K562 (cell line): ENCODE data around the gene ADRA1B. TPM values are rescaled to one million over a fixed set of nuclear protein-coding genes. Genes with fewer than 3 reads are reported as not detected.
A peak's percentile ranks its signal among the peaks of the same experiment; 100 is the strongest.

ENCODE experiments used
- BMI1 ChIP-seq: fragments of 150-350 bp; IDR thresholded peaks from 2 replicates; pipeline ENCODE4 v1.6.1; 2014; ENCODE audit warnings: low read length
- BRD4 ChIP-seq: fragments of 200-600 bp; sonication (generic); IDR thresholded peaks from 2 replicates; pipeline ENCODE4 v1.6.1; 2017; ENCODE audit warnings: inconsistent platforms
- EWSR1 ChIP-seq: fragments of 450-650 bp; IDR thresholded peaks from 2 replicates; pipeline ENCODE4 v1.6.1; 2018; ENCODE audit warnings: borderline replicate concordance, mild to moderate bottlenecking, low read depth, moderate library complexity; ENCODE audit not compliant: partially characterized antibody
- NBN ChIP-seq: fragments of 450-650 bp; IDR thresholded peaks from 2 replicates; pipeline ENCODE4 v1.6.1; 2016; ENCODE audit warnings: low read depth, mild to moderate bottlenecking
- NFE2L1 ChIP-seq: fragments of 450-650 bp; IDR thresholded peaks from 2 replicates; pipeline ENCODE4 v1.6.1; 2016; ENCODE audit warnings: missing genetic modification characterization, low read depth, mild to moderate bottlenecking, missing compliant biosample characterization, moderate library complexity, borderline replicate concordance
- SMAD1 ChIP-seq: fragments of 150-350 bp; IDR thresholded peaks from 2 replicates; pipeline ENCODE4 v1.6.1; 2014; ENCODE audit warnings: low read length, low read depth; ENCODE audit not compliant: partially characterized antibody
- SREBF1 ChIP-seq: fragments of 150-350 bp; IDR thresholded peaks from 2 replicates; pipeline ENCODE4 v1.6.1; 2014; ENCODE audit warnings: antibody characterized with exemption, low read depth, low read length, borderline replicate concordance
- ZBTB8A ChIP-seq: fragments of 450-650 bp; IDR thresholded peaks from 2 replicates; pipeline ENCODE4 v1.6.1; 2018; ENCODE audit warnings: mild to moderate bottlenecking, moderate library complexity; ENCODE audit not compliant: partially characterized antibody
- ZNF707 ChIP-seq: fragments of 250-450 bp; sonication (Bioruptor Pico); conservative IDR thresholded peaks from 2 replicates; pipeline ENCODE4 v1.8.0; 2022; ENCODE audit warnings: inconsistent platforms, mild to moderate bottlenecking, moderate library complexity
- polyA plus RNA-seq, 8 experiments: library from polyadenylated mRNA; depleted of rRNA in 4 of 8; stranded (reverse) in 5 of 8; unstranded in 3 of 8; fragments of >200 nt; fragmentation: Nextera tagmentation in 2 of 8; fragmentation: Illumina TruSeq in 1 of 8; extraction: Ambion mirVana in 2 of 8; extraction: Trizol in 1 of 8; gene quantifications; 2 replicates each; pipeline versions ENCODE4 v1.2.1 to v1.2.3, GENCODE V29; 2011 to 2014; ENCODE audit warnings: inconsistent platforms in 1 of 8, missing spikeins in 1 of 8
- total RNA-seq, 7 experiments: library from RNA; depleted of rRNA in 6 of 7; stranded (reverse); fragments of >200 nt in 6 of 7; fragmentation: Illumina TruSeq in 2 of 7; extraction: Trizol in 2 of 7; gene quantifications; 2 replicates each; pipeline versions ENCODE4 v1.2.1 to v1.2.3, GENCODE V29; 2011 to 2021; ENCODE audit warnings: low replicate concordance in 1 of 7
- TF ChIP-seq, protein P1 (sequence below): IDR thresholded peaks from 2 replicates; pipeline ENCODE4 v1.6.1; 2011; ENCODE audit warnings: borderline replicate concordance, low read depth, mild to moderate bottlenecking, moderate library complexity, low read length; ENCODE audit not compliant: insufficient read depth, poor library complexity, severe bottlenecking
- TF ChIP-seq, protein P2 (sequence below), 2 experiments: fragments of 450-650 bp in 1 of 2; sonication (generic) in 1 of 2; formaldehyde crosslinking in 1 of 2; IDR thresholded peaks; 2 replicates each; pipeline versions ENCODE4 v1.7.1 to v1.9.0; 2016 to 2022; ENCODE audit warnings: inconsistent platforms in 1 of 2, mild to moderate bottlenecking in 1 of 2, missing genetic modification reagents in 1 of 2

Gene ADRA1B
- total and polyA plus RNA-seq, 9 of the 15 experiments (the other 6 are each of a cell fraction or from before 2014, with no cell fraction given) = not detected

DNA sequence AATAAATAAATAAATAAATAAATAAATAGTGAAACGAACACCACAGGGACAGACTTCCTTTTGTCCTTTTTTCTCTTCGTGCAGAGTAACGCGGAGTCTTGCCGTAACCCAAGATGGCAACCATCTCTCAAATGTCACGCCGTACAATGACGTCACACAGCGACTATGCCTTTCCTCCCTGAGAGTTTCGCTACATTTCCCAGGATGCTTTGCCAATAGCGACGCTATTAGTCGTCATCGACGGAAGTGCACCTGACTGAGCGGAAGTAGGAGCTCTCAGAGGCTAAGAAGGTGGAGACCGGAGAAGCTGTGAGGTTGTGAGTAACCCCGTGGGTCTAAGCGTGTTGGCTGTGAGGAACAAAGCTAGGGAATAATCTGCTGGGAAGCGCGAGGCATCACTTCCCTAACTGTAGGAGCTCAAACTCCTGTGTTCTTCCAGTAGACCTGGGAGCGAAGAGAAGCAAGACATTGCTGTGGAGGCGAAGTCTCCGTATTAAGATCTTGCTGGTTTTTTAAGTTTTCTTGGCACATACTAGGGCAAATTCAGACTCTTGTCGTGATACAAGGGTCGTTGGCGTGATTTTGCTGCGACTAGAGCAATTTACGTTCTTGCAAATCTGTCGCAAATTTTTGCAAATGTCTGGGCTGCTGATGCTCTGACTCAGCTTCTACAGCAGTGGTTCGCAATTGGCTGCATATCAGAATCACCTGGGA, 92.8 kb downstream of the ADRA1B start, which contains the start of gene TTC1 (continued):
- no peak for TF ChIP-seq ZNF707 (CRISPR knock-in tag)
- no peak for TF ChIP-seq BMI1
- TF ChIP-seq EWSR1 = no peak
- TF ChIP-seq NBN = peak; percentile 99
- TF ChIP-seq BRD4 = no peak
- no peak for TF ChIP-seq ZBTB8A
- TF ChIP-seq SREBF1 = 0 out of 2 replicates have a peak, but pooled peaks have one; percentile 20
- no peak for TF ChIP-seq NFE2L1 (tag)
- TF ChIP-seq SMAD1 = peak; percentile 46
- TF ChIP-seq, protein P1, sequence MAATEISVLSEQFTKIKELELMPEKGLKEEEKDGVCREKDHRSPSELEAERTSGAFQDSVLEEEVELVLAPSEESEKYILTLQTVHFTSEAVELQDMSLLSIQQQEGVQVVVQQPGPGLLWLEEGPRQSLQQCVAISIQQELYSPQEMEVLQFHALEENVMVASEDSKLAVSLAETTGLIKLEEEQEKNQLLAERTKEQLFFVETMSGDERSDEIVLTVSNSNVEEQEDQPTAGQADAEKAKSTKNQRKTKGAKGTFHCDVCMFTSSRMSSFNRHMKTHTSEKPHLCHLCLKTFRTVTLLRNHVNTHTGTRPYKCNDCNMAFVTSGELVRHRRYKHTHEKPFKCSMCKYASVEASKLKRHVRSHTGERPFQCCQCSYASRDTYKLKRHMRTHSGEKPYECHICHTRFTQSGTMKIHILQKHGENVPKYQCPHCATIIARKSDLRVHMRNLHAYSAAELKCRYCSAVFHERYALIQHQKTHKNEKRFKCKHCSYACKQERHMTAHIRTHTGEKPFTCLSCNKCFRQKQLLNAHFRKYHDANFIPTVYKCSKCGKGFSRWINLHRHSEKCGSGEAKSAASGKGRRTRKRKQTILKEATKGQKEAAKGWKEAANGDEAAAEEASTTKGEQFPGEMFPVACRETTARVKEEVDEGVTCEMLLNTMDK = no peak
- TF ChIP-seq, protein P2, sequence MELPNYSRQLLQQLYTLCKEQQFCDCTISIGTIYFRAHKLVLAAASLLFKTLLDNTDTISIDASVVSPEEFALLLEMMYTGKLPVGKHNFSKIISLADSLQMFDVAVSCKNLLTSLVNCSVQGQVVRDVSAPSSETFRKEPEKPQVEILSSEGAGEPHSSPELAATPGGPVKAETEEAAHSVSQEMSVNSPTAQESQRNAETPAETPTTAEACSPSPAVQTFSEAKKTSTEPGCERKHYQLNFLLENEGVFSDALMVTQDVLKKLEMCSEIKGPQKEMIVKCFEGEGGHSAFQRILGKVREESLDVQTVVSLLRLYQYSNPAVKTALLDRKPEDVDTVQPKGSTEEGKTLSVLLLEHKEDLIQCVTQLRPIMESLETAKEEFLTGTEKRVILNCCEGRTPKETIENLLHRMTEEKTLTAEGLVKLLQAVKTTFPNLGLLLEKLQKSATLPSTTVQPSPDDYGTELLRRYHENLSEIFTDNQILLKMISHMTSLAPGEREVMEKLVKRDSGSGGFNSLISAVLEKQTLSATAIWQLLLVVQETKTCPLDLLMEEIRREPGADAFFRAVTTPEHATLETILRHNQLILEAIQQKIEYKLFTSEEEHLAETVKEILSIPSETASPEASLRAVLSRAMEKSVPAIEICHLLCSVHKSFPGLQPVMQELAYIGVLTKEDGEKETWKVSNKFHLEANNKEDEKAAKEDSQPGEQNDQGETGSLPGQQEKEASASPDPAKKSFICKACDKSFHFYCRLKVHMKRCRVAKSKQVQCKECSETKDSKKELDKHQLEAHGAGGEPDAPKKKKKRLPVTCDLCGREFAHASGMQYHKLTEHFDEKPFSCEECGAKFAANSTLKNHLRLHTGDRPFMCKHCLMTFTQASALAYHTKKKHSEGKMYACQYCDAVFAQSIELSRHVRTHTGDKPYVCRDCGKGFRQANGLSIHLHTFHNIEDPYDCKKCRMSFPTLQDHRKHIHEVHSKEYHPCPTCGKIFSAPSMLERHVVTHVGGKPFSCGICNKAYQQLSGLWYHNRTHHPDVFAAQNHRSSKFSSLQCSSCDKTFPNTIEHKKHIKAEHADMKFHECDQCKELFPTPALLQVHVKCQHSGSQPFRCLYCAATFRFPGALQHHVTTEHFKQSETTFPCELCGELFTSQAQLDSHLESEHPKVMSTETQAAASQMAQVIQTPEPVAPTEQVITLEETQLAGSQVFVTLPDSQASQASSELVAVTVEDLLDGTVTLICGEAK (IDR thresholded peaks at IDR 0.05) = peak; percentile 97
- TF ChIP-seq, protein P2 (CRISPR knock-in tag; IDR thresholded peaks at IDR 0.05) = no peak
